ENCODE measurements around the gene TAL1. TPM values are rescaled to one million over a fixed set of nuclear protein-coding genes. Genes with fewer than 3 reads are reported as not detected.
A peak's percentile ranks its signal among the peaks of the same experiment; 100 is the strongest.

Gene TAL1
- total RNA-seq, 6 donors from 2014 or later, result 4.2 to 16.4 (median 10.8) TPM

DNA sequence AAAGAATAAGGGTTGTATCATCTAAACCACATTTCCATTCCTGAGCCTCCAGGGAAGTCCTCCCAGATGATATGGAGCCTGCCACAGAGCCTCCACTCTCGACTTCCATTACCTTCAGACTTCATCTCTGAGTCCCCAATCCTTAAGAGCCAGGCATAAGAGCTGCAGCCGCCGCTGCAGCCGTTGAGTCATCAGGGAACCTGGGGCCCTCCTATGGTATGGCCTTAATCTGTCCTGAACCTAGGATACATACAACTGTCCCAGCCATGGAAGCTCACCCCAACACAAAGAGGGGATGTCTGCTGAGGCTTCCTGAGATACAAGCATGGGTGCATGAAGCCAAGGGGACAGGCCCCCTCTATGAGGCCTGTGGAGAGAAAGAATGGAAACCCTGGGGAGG is 16.3 kb downstream of the TAL1 start:
- Histone ChIP-seq H3K27ac (no peak overlapping the region), H3K4me1 (peaks cover 5 to 20% (median 12%) of the 10 kb centered on the region in 4 donors), H3K4me3 (no peak overlapping the region), H3K9me3 (no peaks in the 10 kb centered on the region), H3K36me3 (peaks cover 0 to 13% (median 0%) of the 10 kb centered on the region in 4 donors), H3K27me3 (no peaks in the 10 kb centered on the region)
- ATAC-seq (ENCODE audit: low FRiP score in 2 of 2) (no peak), DNase-seq (no peak)
- WGBS, 2 donors, result 89% methylated on average over 4 of the region's 4 CpGs
- no peak for TF ChIP-seq EP300 (IDR thresholded peaks at IDR 0.05)
- no peak for TF ChIP-seq POLR2A (IDR thresholded peaks at IDR 0.05)
- TF ChIP-seq, protein P1, sequence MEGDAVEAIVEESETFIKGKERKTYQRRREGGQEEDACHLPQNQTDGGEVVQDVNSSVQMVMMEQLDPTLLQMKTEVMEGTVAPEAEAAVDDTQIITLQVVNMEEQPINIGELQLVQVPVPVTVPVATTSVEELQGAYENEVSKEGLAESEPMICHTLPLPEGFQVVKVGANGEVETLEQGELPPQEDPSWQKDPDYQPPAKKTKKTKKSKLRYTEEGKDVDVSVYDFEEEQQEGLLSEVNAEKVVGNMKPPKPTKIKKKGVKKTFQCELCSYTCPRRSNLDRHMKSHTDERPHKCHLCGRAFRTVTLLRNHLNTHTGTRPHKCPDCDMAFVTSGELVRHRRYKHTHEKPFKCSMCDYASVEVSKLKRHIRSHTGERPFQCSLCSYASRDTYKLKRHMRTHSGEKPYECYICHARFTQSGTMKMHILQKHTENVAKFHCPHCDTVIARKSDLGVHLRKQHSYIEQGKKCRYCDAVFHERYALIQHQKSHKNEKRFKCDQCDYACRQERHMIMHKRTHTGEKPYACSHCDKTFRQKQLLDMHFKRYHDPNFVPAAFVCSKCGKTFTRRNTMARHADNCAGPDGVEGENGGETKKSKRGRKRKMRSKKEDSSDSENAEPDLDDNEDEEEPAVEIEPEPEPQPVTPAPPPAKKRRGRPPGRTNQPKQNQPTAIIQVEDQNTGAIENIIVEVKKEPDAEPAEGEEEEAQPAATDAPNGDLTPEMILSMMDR (IDR thresholded peaks at IDR 0.05), result no peak
- no peak for TF ChIP-seq POLR2AphosphoS5 (IDR thresholded peaks at IDR 0.05)

DNA sequence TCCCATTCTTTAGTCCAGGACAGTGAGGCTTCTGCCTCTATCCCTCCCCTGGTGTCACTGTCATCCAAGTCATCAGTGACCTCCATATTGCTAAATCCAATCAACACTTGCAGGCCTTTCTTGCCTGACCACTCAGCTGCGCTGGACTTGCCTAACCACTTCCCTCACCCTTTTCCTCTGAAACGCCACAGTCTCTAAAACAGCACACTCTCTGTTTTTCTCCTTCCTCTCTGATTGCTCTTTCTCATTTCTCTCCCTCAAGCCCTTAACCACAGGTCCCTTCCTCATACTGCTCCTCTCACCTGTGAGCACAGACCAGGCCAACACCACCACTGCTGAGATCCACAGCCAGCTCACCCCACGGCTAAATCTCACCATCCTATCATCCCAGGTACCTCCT is 17.5 kb downstream of the TAL1 start:
- Histone ChIP-seq H3K4me1 (peaks cover 5 to 20% (median 15%) of the 10 kb centered on the region in 4 donors), H3K36me3 (peaks cover 0 to 3% (median 0%) of the 10 kb centered on the region in 4 donors), H3K9me3 (no peaks in the 10 kb centered on the region), H3K27ac (no peak overlapping the region), H3K4me3 (no peak overlapping the region), H3K27me3 (no peaks in the 10 kb centered on the region)
- TF ChIP-seq POLR2AphosphoS5 (IDR thresholded peaks at IDR 0.05) (no peak), EP300 (IDR thresholded peaks at IDR 0.05) (no peak), POLR2A (IDR thresholded peaks at IDR 0.05) (no peak)
- TF ChIP-seq, protein P1 (IDR thresholded peaks at IDR 0.05), result no peak
- DNase-seq, result no peak
- 57 to 73% methylated on average over 3 of the region's 3 CpGs for WGBS, 2 donors
- ATAC-seq (ENCODE audit: low FRiP score in 2 of 2), result no peak

DNA sequence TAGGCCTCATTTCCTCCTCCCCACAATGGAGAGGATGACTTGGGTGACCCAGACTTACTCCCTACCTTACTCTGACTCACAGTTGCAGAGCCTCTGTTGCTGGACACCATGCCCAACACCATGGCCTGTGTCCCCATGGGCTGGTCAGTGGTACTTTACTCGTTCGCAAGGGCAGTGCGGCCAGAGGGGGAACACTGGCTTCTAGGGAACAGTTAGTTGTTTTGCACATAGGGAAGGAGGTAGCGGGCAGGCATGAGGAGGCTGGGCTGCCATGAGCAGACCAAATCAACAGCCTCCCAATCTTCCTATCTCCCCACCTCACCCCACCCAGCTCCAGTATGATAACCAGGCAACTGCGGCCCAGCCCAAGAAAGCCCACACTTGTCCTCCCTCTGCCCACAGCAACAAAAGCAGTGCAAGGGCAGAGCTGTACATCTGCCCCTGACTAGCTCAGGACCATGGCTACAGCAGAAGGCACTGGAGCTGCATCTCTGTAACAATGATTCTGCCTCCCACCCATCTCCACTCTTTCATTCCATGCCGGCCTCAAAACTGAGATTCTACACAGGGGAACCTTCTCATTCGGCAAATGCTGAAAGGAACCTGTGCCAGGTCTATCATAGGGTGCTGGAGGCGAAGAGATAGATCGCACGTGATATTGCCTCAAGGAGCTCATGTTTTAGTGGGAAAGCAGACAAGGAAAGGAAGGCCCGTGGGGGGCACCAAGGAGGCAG is 18.6 kb downstream of the TAL1 start:
- Histone ChIP-seq H3K9me3 (no peaks in the 10 kb centered on the region), H3K4me1 (peaks cover 5 to 20% (median 15%) of the 10 kb centered on the region in 4 donors), H3K4me3 (no peak overlapping the region), H3K27ac (peak overlapping the region in 3 of 4 donors; percentile 63 to 83 (median 79)), H3K36me3 (no peaks in the 10 kb centered on the region), H3K27me3 (no peaks in the 10 kb centered on the region)
- ATAC-seq (ENCODE audit: low FRiP score in 2 of 2), result no peak
- TF ChIP-seq POLR2A (IDR thresholded peaks at IDR 0.05), result no peak
- no peak for TF ChIP-seq EP300 (IDR thresholded peaks at IDR 0.05)
- TF ChIP-seq, protein P1 (IDR thresholded peaks at IDR 0.05), result no peak
- TF ChIP-seq POLR2AphosphoS5 (IDR thresholded peaks at IDR 0.05), result no peak
- 76 to 86% methylated on average over 11 of the region's 11 CpGs for WGBS, 2 donors
- no peak for DNase-seq

DNA sequence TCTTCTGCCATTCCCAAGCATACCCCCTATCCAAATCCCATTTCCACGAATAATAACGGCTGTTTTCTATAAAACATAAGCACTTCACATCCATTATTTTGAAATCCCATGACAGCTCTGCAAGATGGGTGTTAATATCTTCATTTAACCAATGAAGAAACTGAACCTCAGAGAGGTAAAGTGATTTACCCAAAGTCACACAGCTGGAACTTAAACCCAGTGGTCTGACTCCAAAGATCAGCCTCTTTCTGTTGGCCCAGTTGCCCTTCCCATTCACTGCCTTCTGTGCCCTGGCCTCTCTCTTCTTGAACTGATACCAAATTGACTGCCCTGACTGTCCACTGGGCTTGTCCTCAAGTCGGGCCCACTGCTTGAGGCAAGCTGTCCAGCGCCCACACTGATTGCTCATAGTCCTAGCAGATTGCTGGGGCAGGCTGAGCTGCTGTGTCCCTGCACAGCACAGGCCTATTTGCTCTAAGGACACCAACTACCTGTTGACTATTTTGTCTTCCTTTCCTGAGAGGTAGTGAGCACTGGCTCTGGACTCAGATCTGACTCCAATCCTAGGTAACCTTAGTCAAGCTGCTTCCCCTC is 19.3 kb downstream of the TAL1 start:
- no peak for TF ChIP-seq POLR2AphosphoS5 (IDR thresholded peaks at IDR 0.05)
- TF ChIP-seq POLR2A (IDR thresholded peaks at IDR 0.05), result no peak
- TF ChIP-seq EP300 (IDR thresholded peaks at IDR 0.05), result no peak
- TF ChIP-seq, protein P1 (IDR thresholded peaks at IDR 0.05), result no peak
- Histone ChIP-seq H3K4me1 (peaks cover 5 to 20% (median 15%) of the 10 kb centered on the region in 4 donors), H3K27ac (peak overlapping the region; percentile 49 to 83 (median 71)), H3K27me3 (no peaks in the 10 kb centered on the region), H3K4me3 (no peak overlapping the region), H3K9me3 (no peaks in the 10 kb centered on the region), H3K36me3 (no peaks in the 10 kb centered on the region)
- DNase-seq (no peak), ATAC-seq (ENCODE audit: low FRiP score in 2 of 2) (no peak)
- 72 to 73% methylated on average over 4 of the region's 4 CpGs for WGBS, 2 donors

Data from upper lobe of left lung (tissue), 6 donors.